ENCODE measurements around the gene GALNT15. TPM values are rescaled to one million over a fixed set of nuclear protein-coding genes. Genes with fewer than 3 reads are reported as not detected.

Gene GALNT15
- polyA plus RNA-seq, 1 experiment = 5.4 TPM

- Histone ChIP-seq H3K27me3 (ENCODE audit: control insufficient read depth, insufficient read depth, low read length) (no peaks in the 10 kb centered on the region), H3K36me3 (ENCODE audit: control insufficient read depth, insufficient read depth, low read length) (no peaks in the 10 kb centered on the region), H3K4me3 (ENCODE audit: low read depth, low read length) (no peak overlapping the region)
- TF ChIP-seq, protein P1, sequence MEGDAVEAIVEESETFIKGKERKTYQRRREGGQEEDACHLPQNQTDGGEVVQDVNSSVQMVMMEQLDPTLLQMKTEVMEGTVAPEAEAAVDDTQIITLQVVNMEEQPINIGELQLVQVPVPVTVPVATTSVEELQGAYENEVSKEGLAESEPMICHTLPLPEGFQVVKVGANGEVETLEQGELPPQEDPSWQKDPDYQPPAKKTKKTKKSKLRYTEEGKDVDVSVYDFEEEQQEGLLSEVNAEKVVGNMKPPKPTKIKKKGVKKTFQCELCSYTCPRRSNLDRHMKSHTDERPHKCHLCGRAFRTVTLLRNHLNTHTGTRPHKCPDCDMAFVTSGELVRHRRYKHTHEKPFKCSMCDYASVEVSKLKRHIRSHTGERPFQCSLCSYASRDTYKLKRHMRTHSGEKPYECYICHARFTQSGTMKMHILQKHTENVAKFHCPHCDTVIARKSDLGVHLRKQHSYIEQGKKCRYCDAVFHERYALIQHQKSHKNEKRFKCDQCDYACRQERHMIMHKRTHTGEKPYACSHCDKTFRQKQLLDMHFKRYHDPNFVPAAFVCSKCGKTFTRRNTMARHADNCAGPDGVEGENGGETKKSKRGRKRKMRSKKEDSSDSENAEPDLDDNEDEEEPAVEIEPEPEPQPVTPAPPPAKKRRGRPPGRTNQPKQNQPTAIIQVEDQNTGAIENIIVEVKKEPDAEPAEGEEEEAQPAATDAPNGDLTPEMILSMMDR (IDR thresholded peaks at IDR 0.05; ENCODE audit: insufficient read depth, low read depth, low read length) = peak; percentile 60
- ChIA-PET CTCF (interaction anchor here (0.6 to 2.5 kb wide), 8 partner anchors 8 to 437 kb away, joined by 3 to 26 read pairs (median 3); no protein-coding TSS in a partner anchor), POLR2A (no interaction called here)
- DNase-seq (ENCODE audit: low read depth) = no peak
Measured at GRCh38 chr3:16249336-16249735, 74.9 kb downstream of the GALNT15 start.

DNA sequence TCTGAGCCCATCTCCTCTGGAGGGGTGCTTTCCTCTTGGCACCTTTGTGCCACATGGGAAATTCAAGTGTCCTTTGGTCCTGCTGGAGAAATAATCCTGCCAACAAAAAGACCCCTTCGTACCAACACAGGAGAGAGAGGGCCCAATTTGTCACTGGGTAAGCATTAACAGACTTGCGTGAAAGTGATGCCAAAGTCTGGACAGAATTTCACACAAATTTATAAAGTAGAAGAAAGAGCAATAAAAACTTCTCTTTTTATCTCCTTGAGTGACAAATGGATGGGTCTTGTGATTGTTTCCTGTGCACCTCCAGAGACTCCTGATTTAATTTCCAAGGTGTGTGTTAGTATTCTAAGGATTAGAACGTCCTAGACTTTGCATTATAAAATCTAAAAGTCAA lies 75.4 kb downstream of the GALNT15 start:
- H3K36me3 ChIP-seq (ENCODE audit: control insufficient read depth, insufficient read depth, low read length) = no peaks in the 10 kb centered on the region

GRCh38 chr3:16251316-16252085 lies 77.0 kb downstream of the GALNT15 start:
- CTCF ChIA-PET = interaction anchor here (0.9 to 2.3 kb wide), 4 partner anchors 7 to 435 kb away, joined by 3 to 10 read pairs (median 6); no protein-coding TSS in a partner anchor
- H3K36me3 ChIP-seq (ENCODE audit: control insufficient read depth, insufficient read depth, low read length) = no peaks in the 10 kb centered on the region
- TF ChIP-seq, protein P1 (IDR thresholded peaks at IDR 0.05; ENCODE audit: insufficient read depth, low read depth, low read length) = no peak
- no peak overlapping the region for H3K4me3 ChIP-seq (ENCODE audit: low read depth, low read length)
- H3K27me3 ChIP-seq (ENCODE audit: control insufficient read depth, insufficient read depth, low read length) = no peaks in the 10 kb centered on the region
- POLR2A ChIA-PET = interaction anchor here (0.7 kb wide), 1 partner anchor 709 kb away, joined by 6 read pairs; no protein-coding TSS in a partner anchor
- no peak for DNase-seq (ENCODE audit: low read depth)

More for the DNA sequence above, 75.4 kb downstream of the GALNT15 start:
- no peak overlapping the region for H3K4me3 ChIP-seq (ENCODE audit: low read depth, low read length)
- ChIA-PET CTCF (no interaction called here), POLR2A (no interaction called here)
- TF ChIP-seq, protein P1 (IDR thresholded peaks at IDR 0.05; ENCODE audit: insufficient read depth, low read depth, low read length) = no peak
- H3K27me3 ChIP-seq (ENCODE audit: control insufficient read depth, insufficient read depth, low read length) = no peaks in the 10 kb centered on the region
- DNase-seq (ENCODE audit: low read depth) = no peak

DNA sequence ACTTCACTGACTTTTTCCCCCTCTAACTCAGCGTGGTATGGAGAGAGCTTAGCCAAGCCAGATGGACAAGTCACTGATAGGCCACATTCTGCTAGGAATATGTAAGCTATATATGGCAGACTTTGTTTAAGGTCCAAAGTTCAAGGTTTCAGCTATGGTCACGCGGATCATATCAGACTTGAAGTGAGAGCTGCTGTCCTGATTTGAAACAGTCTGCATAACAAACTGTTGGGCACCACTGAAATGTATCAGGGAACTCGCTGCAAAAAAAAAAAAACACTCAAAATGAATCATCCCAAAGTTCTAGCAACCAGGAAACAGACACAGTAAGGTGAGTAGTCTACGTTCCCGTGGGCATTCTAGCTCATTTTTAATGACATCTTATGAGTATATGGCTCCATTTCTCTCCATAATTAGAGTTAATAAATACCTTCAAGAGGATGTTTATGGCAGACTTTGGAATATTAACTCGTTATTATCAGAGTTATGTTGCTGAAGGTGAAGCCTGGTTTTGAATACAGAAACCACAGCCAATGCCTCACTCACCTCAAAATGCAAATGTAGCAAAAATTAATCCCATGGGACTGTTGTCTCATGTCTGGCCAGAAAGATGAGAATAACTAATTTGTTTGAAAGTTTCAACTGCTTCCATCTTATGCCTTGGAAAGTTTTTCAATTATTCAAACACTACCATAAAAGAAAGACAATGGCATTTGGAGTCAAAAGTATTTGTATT lies 77.9 kb downstream of the GALNT15 start:
- H3K36me3 ChIP-seq (ENCODE audit: control insufficient read depth, insufficient read depth, low read length) = no peaks in the 10 kb centered on the region
- H3K27me3 ChIP-seq (ENCODE audit: control insufficient read depth, insufficient read depth, low read length) = no peaks in the 10 kb centered on the region
- DNase-seq (ENCODE audit: low read depth) = no peak
- no peak overlapping the region for H3K4me3 ChIP-seq (ENCODE audit: low read depth, low read length)
- TF ChIP-seq, protein P1 (IDR thresholded peaks at IDR 0.05; ENCODE audit: insufficient read depth, low read depth, low read length) = no peak
- ChIA-PET POLR2A (interaction anchor here (0.7 kb wide), 1 partner anchor 710 kb away, joined by 6 read pairs; no protein-coding TSS in a partner anchor), CTCF (interaction anchor here (0.9 to 2.7 kb wide), 5 partner anchors 8 to 436 kb away, joined by 3 to 11 read pairs (median 8); no protein-coding TSS in a partner anchor)

- Histone ChIP-seq H3K4me3 (ENCODE audit: low read depth, low read length) (no peak overlapping the region), H3K36me3 (ENCODE audit: control insufficient read depth, insufficient read depth, low read length) (no peaks in the 10 kb centered on the region), H3K27me3 (ENCODE audit: control insufficient read depth, insufficient read depth, low read length) (no peaks in the 10 kb centered on the region)
- POLR2A ChIA-PET = no interaction called here
- TF ChIP-seq, protein P1 (IDR thresholded peaks at IDR 0.05; ENCODE audit: insufficient read depth, low read depth, low read length) = no peak
- DNase-seq (ENCODE audit: low read depth) = no peak
- CTCF ChIA-PET = interaction anchor here (1.2 to 2.7 kb wide), 2 partner anchors 9 to 205 kb away, joined by 3 to 11 read pairs; no protein-coding TSS in a partner anchor
Measured at GRCh38 chr3:16252988-16253387, 78.5 kb downstream of the GALNT15 start.

Data from BJ (cell line).